Fibroblast of the aortic adventitia (primary cell): ENCODE measurements around the gene GYS1. TPM values are rescaled to one million over a fixed set of nuclear protein-coding genes. Genes with fewer than 3 reads are reported as not detected.
"Not testable (repeated sequence)": the region's sequence is repeated elsewhere in the genome, so short reads cannot be mapped to it uniquely, and the experiment has no call there.

Experiments
- DNase-seq: peaks from one replicate; pipeline ENCODE4 v3.0.0-alpha.2; 2010; ENCODE audit warnings: low read depth
- H3K4me3 ChIP-seq: 2 replicates; pipeline ENCODE4 v1.5.1; 2011; ENCODE audit warnings: low read depth, mild to moderate bottlenecking, control low read depth, low read length, moderate library complexity
- total RNA-seq: library from RNA; depleted of rRNA; stranded (reverse); fragments of >200 nt; gene quantifications from 2 replicates; pipeline ENCODE4 v1.2.3, GENCODE V29; 2012; ENCODE audit warnings: low replicate concordance
- TF ChIP-seq, protein P1 (sequence below): IDR thresholded peaks from 2 replicates; pipeline ENCODE4 v1.5.1; 2011; ENCODE audit warnings: mild to moderate bottlenecking, low read length, control low read depth, inconsistent platforms; ENCODE audit not compliant: insufficient read depth

The GYS1 gene
- total RNA-seq, 1 donor = 38.6 TPM

GRCh38 chr19:48928164-48929025 is 64.7 kb downstream of the GYS1 start:
- TF ChIP-seq, protein P1, sequence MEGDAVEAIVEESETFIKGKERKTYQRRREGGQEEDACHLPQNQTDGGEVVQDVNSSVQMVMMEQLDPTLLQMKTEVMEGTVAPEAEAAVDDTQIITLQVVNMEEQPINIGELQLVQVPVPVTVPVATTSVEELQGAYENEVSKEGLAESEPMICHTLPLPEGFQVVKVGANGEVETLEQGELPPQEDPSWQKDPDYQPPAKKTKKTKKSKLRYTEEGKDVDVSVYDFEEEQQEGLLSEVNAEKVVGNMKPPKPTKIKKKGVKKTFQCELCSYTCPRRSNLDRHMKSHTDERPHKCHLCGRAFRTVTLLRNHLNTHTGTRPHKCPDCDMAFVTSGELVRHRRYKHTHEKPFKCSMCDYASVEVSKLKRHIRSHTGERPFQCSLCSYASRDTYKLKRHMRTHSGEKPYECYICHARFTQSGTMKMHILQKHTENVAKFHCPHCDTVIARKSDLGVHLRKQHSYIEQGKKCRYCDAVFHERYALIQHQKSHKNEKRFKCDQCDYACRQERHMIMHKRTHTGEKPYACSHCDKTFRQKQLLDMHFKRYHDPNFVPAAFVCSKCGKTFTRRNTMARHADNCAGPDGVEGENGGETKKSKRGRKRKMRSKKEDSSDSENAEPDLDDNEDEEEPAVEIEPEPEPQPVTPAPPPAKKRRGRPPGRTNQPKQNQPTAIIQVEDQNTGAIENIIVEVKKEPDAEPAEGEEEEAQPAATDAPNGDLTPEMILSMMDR = no peak
- no peak overlapping the region for H3K4me3 ChIP-seq
- DNase-seq = peak; percentile 93

DNA sequence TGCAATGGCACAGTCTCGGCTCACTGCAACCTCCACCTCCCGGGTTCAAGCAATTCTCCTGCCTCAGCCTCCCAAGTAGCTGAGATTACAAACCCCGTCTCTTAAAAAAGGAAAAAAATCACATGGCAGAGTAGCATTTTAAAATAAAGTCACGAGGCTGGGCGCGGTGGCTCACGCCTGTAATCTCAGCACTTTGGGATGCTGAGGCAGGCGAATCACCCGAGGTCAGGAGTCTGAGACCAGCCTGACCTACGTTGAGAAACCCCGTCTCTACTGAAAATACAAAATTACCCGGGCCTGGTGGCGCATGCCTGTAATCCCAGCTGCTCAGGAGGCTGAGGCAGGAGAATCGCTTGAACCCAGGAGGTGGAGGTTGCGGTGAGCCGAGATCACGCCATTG is 65.4 kb downstream of the GYS1 start:
- H3K4me3 ChIP-seq, DNase-seq: not testable (repeated sequence)

GRCh38 chr19:48926909-48927308 is 66.2 kb downstream of the GYS1 start:
- TF ChIP-seq, protein P1 = no peak
- peak; percentile 99 for DNase-seq
- no peak overlapping the region for H3K4me3 ChIP-seq

- DNase-seq, H3K4me3 ChIP-seq: not testable (repeated sequence)
These were observed 67.2 kb downstream of the GYS1 start for GRCh38 chr19:48925890-48926289.

DNA sequence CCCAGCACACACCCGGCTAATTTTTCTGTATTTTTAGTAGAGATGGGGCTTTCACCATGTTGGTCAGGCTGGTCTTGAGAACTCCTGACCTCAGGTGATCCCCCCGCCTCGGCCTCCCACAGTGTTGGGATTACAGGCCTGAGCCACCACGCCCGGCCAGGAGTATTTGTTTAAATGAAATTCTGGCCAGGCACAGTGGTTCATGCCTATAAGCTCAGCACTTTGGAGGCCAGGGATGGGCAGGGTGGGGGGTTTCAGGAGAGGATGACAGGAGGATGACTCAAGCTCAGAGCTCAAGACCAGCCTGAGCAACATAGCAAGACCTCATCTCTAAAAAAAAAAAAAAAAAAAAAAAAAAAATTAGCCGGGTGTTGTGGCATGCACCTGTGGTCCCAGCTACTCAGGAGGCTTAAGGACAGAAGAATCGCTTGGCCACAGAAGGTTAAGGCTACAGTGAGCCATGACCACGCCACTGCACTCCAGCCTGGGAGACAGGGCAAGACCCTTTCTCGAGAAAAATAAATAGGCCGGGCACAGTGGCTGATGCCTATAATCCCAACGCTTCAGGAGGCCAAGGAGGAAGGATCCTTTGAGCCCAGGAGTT is 67.8 kb downstream of the GYS1 start:
- DNase-seq = peak; percentile 68
- TF ChIP-seq, protein P1 = no peak
- H3K4me3 ChIP-seq = no peak overlapping the region

- no peak overlapping the region for H3K4me3 ChIP-seq
- no peak for DNase-seq
- TF ChIP-seq, protein P1 = no peak
These were observed 70.3 kb downstream of the GYS1 start for GRCh38 chr19:48922548-48923490.

DNA sequence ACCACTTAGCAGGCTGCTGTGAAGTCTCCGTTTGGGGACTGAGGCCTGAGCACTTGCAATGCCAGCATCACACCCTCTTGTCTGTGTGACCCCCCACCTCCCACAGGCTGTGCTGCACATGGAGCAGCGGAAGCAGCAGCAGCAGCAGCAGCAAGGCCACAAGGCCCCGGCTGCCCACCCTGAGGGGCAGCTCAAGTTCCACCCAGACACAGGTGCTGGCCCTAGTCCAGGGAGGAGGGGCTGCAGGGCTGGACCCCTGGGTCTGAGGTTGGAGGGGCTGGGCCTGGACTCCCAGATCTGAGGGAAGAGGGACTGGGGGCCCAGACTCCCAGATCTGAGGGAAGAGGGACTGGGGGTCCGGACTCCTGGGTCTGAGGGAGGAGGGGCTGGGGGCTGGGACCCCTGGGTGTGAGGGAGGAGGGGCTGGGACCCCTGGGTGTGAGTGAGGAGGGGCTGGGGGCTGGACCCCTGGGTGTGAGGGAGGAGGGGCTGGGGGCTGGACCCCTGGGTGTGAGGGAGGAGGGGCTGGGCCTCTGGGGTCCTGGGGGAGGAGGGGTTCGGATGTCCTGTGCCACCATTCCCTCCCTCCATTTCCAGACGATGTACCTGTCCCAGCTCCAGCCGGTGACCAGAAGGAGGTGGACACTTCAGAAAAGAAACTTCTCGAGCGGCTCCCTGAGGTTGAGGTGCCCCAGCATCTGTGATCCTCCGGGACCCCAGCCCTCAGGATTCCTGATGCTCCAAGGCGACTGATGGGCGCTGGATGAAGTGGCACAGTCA is 71.2 kb downstream of the GYS1 start:
- no peak for DNase-seq
- H3K4me3 ChIP-seq = no peak overlapping the region
- TF ChIP-seq, protein P1 = no peak
